Fibroblast of skin of back (primary cell): ENCODE data around the gene AFAP1.

ENCODE experiments used
- DNase-seq: peaks from one replicate; pipeline ENCODE4 v3.0.0-alpha.2; 2013

AFAP1 gene

GRCh38 chr4:7801001-7801400, 138.7 kb downstream of the AFAP1 start:
- DNase-seq = no peak

DNA sequence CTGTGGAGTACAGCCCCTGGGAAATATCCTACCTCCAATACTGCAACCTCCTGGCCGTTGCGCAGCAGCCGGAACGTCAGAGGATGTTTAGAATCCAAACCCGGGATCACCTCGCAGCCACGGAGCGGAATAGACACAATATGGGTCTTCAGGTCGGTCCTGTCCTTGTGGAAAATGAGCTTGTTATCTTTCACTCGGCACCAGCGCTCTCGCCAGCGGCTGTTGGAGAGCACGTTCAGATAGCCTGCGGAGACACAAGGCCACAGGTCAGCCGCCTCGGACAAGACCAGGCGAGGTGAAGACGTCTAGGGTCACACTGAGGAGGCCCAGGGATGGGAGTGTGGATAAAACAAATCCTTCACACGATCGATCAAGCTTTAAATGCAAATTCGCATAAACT, 139.3 kb downstream of the AFAP1 start:
- no peak for DNase-seq

- no peak for DNase-seq
Measured at GRCh38 chr4:7799736-7800135, 139.9 kb downstream of the AFAP1 start.

- DNase-seq = no peak
Measured at GRCh38 chr4:7799306-7799705, 140.4 kb downstream of the AFAP1 start.

- peak; percentile 50 for DNase-seq
Measured at GRCh38 chr4:7798178-7798995, 141.3 kb downstream of the AFAP1 start.

GRCh38 chr4:7797330-7797729, 142.3 kb downstream of the AFAP1 start:
- DNase-seq = no peak

GRCh38 chr4:7795983-7796382, 143.7 kb downstream of the AFAP1 start:
- no peak for DNase-seq

DNA sequence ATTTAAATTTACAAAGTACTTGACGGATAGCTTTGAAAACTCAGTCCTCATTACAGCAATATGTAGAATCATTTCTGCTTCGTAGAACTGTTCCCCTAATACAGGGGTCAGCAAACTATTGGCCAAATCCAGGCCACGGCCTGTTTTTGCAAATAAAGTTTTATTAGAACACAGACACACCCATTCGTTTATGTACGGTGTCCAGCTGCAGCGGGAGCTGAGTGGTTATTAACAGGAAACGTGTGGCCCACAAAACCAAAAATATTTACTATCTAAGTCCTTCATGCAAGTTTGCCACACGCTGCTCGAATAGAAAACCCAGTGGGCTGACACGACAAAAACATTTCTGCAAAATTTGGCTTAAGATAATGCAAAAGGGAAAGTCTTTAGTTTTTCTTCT, 146.5 kb downstream of the AFAP1 start:
- DNase-seq = no peak

DNA sequence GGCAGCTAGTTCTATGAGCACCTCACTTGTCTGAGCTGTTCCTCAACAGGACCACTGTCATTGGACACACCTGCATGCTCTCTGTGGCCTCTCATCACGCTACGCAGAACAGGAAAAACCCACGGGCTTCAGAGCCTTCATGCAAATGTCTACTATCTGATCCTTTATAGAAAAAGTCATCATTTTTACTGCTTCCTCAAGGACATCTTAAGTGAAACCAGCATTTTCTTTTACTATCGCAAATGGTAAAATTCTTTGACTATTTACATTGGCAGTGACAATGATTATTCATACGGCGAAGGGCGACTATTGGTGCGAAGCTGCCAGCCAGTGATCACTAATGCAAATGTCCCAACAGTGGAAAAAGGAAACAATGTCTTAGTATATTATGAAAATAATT, 147.0 kb downstream of the AFAP1 start:
- DNase-seq = peak; percentile 77

DNA sequence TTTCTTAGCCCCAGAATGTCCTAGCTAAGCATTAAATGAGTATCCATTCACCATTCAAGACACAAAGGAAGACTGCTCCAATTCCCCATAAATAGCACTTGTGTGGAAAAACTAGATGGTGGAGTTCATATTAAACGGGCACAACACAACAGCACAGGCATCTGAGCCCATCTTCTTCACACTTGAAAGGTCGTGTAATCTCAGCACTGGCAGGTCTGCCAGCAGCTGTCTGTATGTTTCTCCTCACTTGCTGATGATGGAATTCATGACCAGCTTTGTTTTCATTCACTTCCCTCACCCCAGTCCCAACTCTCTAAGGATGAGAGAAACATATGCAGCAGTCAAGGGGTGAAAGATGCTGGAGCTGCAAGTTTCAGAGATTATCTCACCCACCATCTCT, 148.7 kb downstream of the AFAP1 start:
- DNase-seq = no peak

DNA sequence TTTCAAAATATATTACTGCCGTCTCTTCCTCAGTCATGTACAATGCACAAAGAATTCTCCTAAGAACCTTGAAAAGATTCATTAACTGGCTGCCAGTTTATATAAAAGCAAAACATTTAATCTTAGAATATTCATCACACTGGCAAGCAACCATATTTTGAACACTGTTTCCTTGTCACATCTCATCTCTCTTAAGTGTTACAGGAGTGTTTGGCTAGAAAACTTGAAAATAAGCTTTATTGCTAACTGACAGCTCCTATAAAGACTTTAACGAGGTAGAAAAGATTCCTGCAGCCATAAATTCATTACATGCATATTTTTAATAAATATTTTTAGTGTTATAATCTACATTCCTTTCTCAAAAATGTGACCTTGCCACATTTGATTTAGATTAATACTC, 149.6 kb downstream of the AFAP1 start:
- DNase-seq = no peak

DNA sequence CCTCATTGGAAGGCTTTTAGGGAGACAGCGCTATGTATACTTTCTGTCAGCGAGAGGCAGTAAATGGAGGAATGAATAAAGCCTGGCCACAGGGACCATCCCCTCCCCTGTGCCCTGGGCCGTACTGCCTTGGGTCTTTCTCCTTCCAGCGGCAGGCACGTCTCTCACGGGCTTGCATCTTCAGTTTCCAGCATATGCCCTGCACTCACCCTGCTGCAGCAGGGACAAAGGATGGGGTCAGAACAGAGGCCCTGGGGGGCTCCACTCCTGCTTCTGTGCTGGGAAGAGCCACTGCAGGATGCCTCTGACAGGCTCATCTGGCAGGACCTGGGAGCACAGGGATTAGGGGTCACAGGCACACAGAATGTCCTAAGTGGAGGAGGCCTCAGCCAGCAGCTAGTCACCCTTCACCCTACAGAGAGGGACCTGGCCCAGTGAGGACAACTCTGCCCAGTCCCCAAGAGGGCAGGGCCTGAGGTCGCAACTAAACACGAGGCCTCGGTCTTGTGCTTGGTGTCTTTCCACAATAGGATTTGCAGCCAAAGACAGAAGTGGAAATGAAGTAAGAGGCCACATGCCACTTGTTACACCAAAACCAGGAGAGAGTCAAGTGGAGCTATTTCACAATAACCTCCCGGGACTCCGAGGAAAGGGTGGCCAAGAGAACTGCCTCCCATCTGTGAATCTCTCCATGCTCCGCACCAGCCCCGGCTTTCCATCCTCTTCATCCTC, 150.8 kb downstream of the AFAP1 start:
- no peak for DNase-seq

- no peak for DNase-seq
Measured at GRCh38 chr4:7788193-7788592, 151.5 kb downstream of the AFAP1 start.

GRCh38 chr4:7787681-7788141, 151.9 kb downstream of the AFAP1 start:
- DNase-seq = no peak

- no peak for DNase-seq
Measured at GRCh38 chr4:7787067-7787466, 152.6 kb downstream of the AFAP1 start.

GRCh38 chr4:7786517-7786916, 153.1 kb downstream of the AFAP1 start:
- DNase-seq = no peak

GRCh38 chr4:7786040-7786439, 153.6 kb downstream of the AFAP1 start:
- DNase-seq = no peak

DNA sequence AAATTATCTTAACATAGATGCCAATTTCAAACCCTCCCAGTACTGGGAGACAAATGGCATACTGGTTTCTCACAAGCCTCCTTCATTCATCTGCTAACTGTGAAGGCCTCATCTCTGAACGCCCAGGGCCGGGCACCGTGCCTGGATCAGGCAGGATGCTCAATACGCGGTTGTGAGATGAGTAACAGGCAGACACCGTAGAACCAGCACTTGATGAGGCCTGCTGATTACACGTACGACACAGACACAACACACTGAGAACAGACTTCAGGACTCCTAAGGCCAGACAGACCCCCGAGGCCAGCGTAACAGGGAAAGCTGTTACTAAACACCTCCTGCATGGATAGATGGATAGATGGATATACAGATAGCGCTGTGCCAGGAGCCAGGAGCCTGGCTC, 154.6 kb downstream of the AFAP1 start:
- peak; percentile 50 for DNase-seq

DNA sequence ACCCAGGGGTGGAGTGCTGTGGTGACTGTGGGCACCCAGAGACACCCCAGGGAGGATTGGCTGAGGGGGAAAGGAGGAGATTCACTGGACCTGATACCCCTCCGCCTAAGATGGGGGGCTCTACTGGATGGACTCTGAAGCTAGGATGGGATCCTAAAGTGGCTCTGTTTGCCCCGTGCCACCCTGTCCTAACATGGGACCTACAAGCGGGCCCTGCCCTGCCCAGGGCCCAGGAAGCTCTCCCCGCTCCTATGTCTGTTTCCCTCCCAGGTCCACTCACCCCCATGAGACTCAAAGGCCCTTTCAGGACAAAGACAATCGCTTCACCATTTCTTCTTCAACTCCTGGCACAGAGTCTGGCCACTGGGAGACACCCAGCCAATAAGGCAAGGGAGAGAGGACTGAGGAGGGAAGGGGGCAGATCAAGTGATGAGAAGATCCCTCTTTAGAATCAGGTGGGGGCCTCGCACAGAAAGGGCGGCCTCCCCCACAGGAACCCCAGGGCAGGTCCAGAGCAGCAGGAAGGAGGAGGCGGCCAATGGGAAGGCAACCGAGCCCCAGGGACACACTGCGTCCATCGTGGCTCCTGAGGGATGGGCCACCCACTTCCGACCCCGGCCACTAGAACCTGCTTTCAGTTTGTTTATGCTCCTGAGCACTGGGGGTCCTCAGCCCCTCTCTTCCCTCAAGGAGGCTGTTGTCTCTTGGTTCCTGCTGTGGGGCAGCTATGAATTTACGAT, 155.4 kb downstream of the AFAP1 start:
- no peak for DNase-seq

DNA sequence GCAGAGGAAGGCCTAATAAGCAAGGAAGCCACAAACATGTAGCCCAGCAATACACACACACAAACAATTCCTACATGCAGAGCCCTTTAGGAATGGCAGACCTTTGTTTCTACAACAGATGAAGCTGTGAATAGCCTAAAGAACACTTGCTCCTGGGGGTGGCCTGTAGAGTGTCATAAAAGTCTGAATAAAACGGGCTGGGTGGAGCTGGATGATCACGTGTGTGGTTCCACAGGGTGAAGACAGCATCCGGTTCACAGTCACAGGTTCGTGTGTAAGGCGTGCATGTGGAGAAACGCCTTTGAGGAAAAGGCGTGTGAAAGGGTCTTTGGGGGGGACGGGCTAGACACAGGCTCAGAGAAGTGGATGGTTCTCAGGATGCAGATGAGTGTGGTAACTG, 156.1 kb downstream of the AFAP1 start:
- DNase-seq = no peak

DNA sequence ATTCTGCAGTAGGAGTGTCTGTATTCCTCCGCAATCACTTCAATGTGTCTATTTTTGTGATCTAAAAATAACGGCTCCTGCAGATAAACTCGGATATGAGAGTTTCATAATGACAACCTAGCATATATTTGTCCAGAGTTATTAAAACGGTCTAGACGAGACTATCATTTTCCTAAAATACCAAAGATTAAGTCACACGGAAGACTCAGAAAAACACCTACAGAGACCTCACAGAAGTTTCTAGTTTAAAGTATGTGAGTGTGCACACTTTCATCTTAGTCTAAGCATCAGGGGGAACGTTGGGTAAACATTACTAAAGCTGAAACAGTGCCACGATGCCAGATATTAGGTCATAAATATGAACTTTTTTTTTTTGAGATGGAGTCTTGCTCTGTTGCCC, 156.9 kb downstream of the AFAP1 start:
- DNase-seq = peak; percentile 37

DNA sequence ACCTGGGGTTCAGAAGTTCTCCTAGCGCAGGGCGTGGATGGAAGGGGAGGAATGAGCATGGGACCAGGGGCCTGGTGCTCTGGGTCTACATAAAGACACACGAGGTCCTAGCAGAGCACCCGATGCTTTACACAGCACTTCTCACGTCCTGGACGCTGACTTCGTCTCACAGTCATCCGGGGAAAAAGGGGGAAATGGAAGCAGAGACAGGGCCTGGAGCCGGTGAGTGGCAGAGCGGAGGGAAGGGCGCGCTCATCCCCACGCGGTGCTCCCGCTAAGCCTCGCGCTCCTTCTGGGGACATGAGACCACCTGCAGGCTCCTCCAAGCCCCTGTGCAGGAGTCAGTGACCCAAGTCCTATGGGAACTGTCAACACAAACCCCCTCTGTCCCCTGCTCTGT, 157.7 kb downstream of the AFAP1 start:
- no peak for DNase-seq

- peak; percentile 78 for DNase-seq
Measured at GRCh38 chr4:7781366-7781765, 158.3 kb downstream of the AFAP1 start.
